Activated naive CD4-positive, alpha-beta T cell treated with anti-CD3 and anti-CD28 coated beads, Interleukin-2, amount 50 U/mL, for 72 hours (primary cell): ENCODE measurements around the gene HOXB8. TPM values are rescaled to one million over a fixed set of nuclear protein-coding genes. Genes with fewer than 3 reads are reported as not detected.
A peak's percentile ranks its signal among the peaks of the same experiment; 100 is the strongest.

Source experiments
- ATAC-seq, 2 donors: fragments of 150-1000 bp; cut with Tn5 transposase; 2 replicates each; pipeline ENCODE4 v1.10.0; 2021; ENCODE audit warnings: mild to moderate bottlenecking in 2 of 2, moderate library complexity in 2 of 2
- DNase-seq, 2 donors: peaks; one replicate each; pipeline ENCODE4 v3.0.0; 2021 to 2022; ENCODE audit warnings: low spot score in 2 of 2
- H3K27ac Mint-ChIP-seq, 2 donors: one replicate each; pipeline ENCODE4 v1.8.0; 2022; ENCODE audit warnings: mild to moderate bottlenecking in 2 of 2, mixed read lengths in 2 of 2
- H3K36me3 Mint-ChIP-seq, 2 donors: one replicate each; pipeline ENCODE4 v1.8.0; 2022; ENCODE audit warnings: mixed read lengths in 2 of 2
- H3K9me3 Mint-ChIP-seq, 2 donors: one replicate each; pipeline ENCODE4 v1.8.0; 2022; ENCODE audit warnings: mixed read lengths in 2 of 2
- total RNA-seq, 2 donors: library from RNA; stranded (reverse); gene quantifications; one replicate each; pipeline ENCODE4 v1.2.3, GENCODE V29; 2022

The HOXB8 gene
- total RNA-seq, 2 donors from 2014 or later = not detected

- H3K27ac Mint-ChIP-seq = no peak overlapping the region
- ATAC-seq (no peak), DNase-seq (no peak)
- no peaks in the 10 kb centered on the region for H3K9me3 Mint-ChIP-seq
- peaks cover 0 to 6% of the 10 kb centered on the region in 2 donors for H3K36me3 Mint-ChIP-seq
These were observed 13.7 kb upstream of the HOXB8 start for GRCh38 chr17:48628649-48629410.

- Mint-ChIP-seq H3K9me3 (no peaks in the 10 kb centered on the region), H3K36me3 (peaks cover 0 to 6% of the 10 kb centered on the region in 2 donors), H3K27ac (no peak overlapping the region)
- ATAC-seq (no peak), DNase-seq (no peak)
These were observed 12.8 kb upstream of the HOXB8 start for GRCh38 chr17:48627623-48628521.

GRCh38 chr17:48627118-48627597, 12.1 kb upstream of the HOXB8 start:
- no peak for ATAC-seq
- H3K27ac Mint-ChIP-seq = no peak overlapping the region
- H3K9me3 Mint-ChIP-seq = no peaks in the 10 kb centered on the region
- H3K36me3 Mint-ChIP-seq = no peaks in the 10 kb centered on the region
- no peak for DNase-seq

- no peaks in the 10 kb centered on the region for H3K9me3 Mint-ChIP-seq
- no peaks in the 10 kb centered on the region for H3K36me3 Mint-ChIP-seq
- peak within 1 kb of the TSS in 1 of 2 donors; percentile 83 for H3K27ac Mint-ChIP-seq
- DNase-seq = no peak
- peak; percentile 63 to 69 for ATAC-seq
These were observed 11.4 kb upstream of the HOXB8 start, which contains the start of gene HOXB9 for GRCh38 chr17:48626245-48627117. HOXB9 (minus strand) TSS chr17:48626358; CDS start chr17:48626269, 89 bp downstream.

- peak; percentile 65 to 77 for ATAC-seq
- peak in 1 of 2 donors; percentile 62 for DNase-seq
- Mint-ChIP-seq H3K27ac (peak overlapping the region in 1 of 2 donors; percentile 69), H3K9me3 (no peaks in the 10 kb centered on the region), H3K36me3 (no peaks in the 10 kb centered on the region)
These were observed 10.6 kb upstream of the HOXB8 start for GRCh38 chr17:48625495-48626244.

- ATAC-seq = peak; percentile 28 to 36
These were observed 9.7 kb upstream of the HOXB8 start for GRCh38 chr17:48624544-48625494.

GRCh38 chr17:48624118-48624517, 9.0 kb upstream of the HOXB8 start:
- Mint-ChIP-seq H3K36me3 (no peaks in the 10 kb centered on the region), H3K27ac (no peak overlapping the region), H3K9me3 (no peaks in the 10 kb centered on the region)
- no peak for ATAC-seq
- DNase-seq = no peak

More at GRCh38 chr17:48624544-48625494, 9.7 kb upstream of the HOXB8 start:
- no peak for DNase-seq
- Mint-ChIP-seq H3K27ac (no peak overlapping the region), H3K9me3 (no peaks in the 10 kb centered on the region), H3K36me3 (no peaks in the 10 kb centered on the region)

GRCh38 chr17:48623583-48623982, 8.5 kb upstream of the HOXB8 start:
- Mint-ChIP-seq H3K36me3 (no peaks in the 10 kb centered on the region), H3K27ac (no peak overlapping the region), H3K9me3 (no peaks in the 10 kb centered on the region)
- ATAC-seq (no peak), DNase-seq (no peak)

- Mint-ChIP-seq H3K9me3 (no peaks in the 10 kb centered on the region), H3K36me3 (no peaks in the 10 kb centered on the region), H3K27ac (no peak overlapping the region)
- no peak for DNase-seq
- ATAC-seq = no peak
These were observed 7.8 kb upstream of the HOXB8 start for GRCh38 chr17:48622857-48623256.

GRCh38 chr17:48621410-48622392, 6.6 kb upstream of the HOXB8 start:
- no peak overlapping the region for H3K27ac Mint-ChIP-seq
- no peaks in the 10 kb centered on the region for H3K9me3 Mint-ChIP-seq
- DNase-seq = no peak
- H3K36me3 Mint-ChIP-seq = peaks cover 0 to 5% of the 10 kb centered on the region in 2 donors
- no peak for ATAC-seq

GRCh38 chr17:48620461-48621139, 5.5 kb upstream of the HOXB8 start:
- ATAC-seq = no peak
- no peak for DNase-seq
- H3K36me3 Mint-ChIP-seq = peaks cover 0 to 7% of the 10 kb centered on the region in 2 donors
- no peak overlapping the region for H3K27ac Mint-ChIP-seq
- H3K9me3 Mint-ChIP-seq = no peaks in the 10 kb centered on the region

- DNase-seq = no peak
- Mint-ChIP-seq H3K9me3 (no peaks in the 10 kb centered on the region), H3K27ac (peak overlapping the region in 1 of 2 donors; percentile 39), H3K36me3 (peaks cover 0 to 7% of the 10 kb centered on the region in 2 donors)
- ATAC-seq = no peak
These were observed 4.8 kb upstream of the HOXB8 start for GRCh38 chr17:48619826-48620449.
